CD14-positive monocyte (primary cell): ENCODE results near the gene NR6A1. TPM values are rescaled to one million over a fixed set of nuclear protein-coding genes. Genes with fewer than 3 reads are reported as not detected.

Source experiments
- DNase-seq, 3 donors: peaks; one replicate each; pipeline ENCODE4 v3.0.0-alpha.2; 2011 to 2022
- H2AFZ ChIP-seq: 2 replicates; pipeline ENCODE4 v1.6.0; 2012; ENCODE audit warnings: mild to moderate bottlenecking, low read depth, low read length, inconsistent platforms; ENCODE audit not compliant: insufficient read depth, poor library complexity, severe bottlenecking
- H3K27ac ChIP-seq, 2 donors: 1 replicate in 1 of 2; 2 replicates in 1 of 2; pipeline ENCODE4 v1.5.1; 2012 to 2013; ENCODE audit warnings: low read length in 2 of 2, control low read depth in 1 of 2, inconsistent platforms in 1 of 2, low read depth in 1 of 2, mild to moderate bottlenecking in 1 of 2
- H3K27me3 ChIP-seq, 2 donors: one replicate each; pipeline versions ENCODE4 v1.6.0 to v1.6.1; 2011 to 2013; ENCODE audit warnings: low read length in 2 of 2; ENCODE audit not compliant: control insufficient read depth in 2 of 2, insufficient read depth in 2 of 2
- H3K36me3 ChIP-seq, 2 donors: replicated peaks in 1 of 2; 1 replicate in 1 of 2; 2 replicates in 1 of 2; pipeline versions ENCODE4 v1.5.1 to v1.6.1; 2012 to 2013; ENCODE audit warnings: low read length in 2 of 2, control low read depth in 1 of 2, inconsistent platforms in 1 of 2, mild to moderate bottlenecking in 1 of 2; ENCODE audit not compliant: insufficient read depth in 2 of 2, control insufficient read depth in 1 of 2
- H3K4me1 ChIP-seq, 2 donors: 1 replicate in 1 of 2; 2 replicates in 1 of 2; pipeline versions ENCODE4 v1.5.1 to v1.6.1; 2012 to 2013; ENCODE audit warnings: low read length in 2 of 2, control low read depth in 1 of 2, inconsistent platforms in 1 of 2, mild to moderate bottlenecking in 1 of 2, moderate library complexity in 1 of 2; ENCODE audit not compliant: insufficient read depth in 2 of 2, control insufficient read depth in 1 of 2
- H3K4me2 ChIP-seq: replicated peaks from 2 replicates; pipeline ENCODE3; 2012; ENCODE audit warnings: low read length, moderate library complexity, mild to moderate bottlenecking; ENCODE audit not compliant: poor library complexity, severe bottlenecking; ENCODE audit errors: extremely low read depth
- H3K4me3 ChIP-seq, 3 experiments: fragments of 200-600 bp in 1 of 3; sonication (generic) in 1 of 3; replicated peaks in 1 of 3; 1 replicate in 2 of 3; 2 replicates in 1 of 3; pipeline ENCODE4 v1.5.1; 2011 to 2013; ENCODE audit warnings: low read length in 3 of 3, mild to moderate bottlenecking in 3 of 3, control low read depth in 2 of 3, low read depth in 2 of 3, inconsistent platforms in 1 of 3, moderate library complexity in 1 of 3
- H3K79me2 ChIP-seq: 2 replicates; pipeline ENCODE4 v1.6.0; 2012; ENCODE audit warnings: mild to moderate bottlenecking, control low read depth, inconsistent platforms, low read length, moderate library complexity; ENCODE audit not compliant: insufficient read depth
- H3K9ac ChIP-seq: 2 replicates; pipeline ENCODE4 v1.6.0; 2017; ENCODE audit warnings: low read length, mild to moderate bottlenecking; ENCODE audit not compliant: insufficient read depth, poor library complexity, severe bottlenecking
- H3K9me3 ChIP-seq, 2 donors: replicated peaks in 1 of 2; 1 replicate in 1 of 2; 2 replicates in 1 of 2; pipeline versions ENCODE4 v1.5.1 to v1.6.1; 2012 to 2013; ENCODE audit warnings: low read length in 2 of 2, control low read depth in 1 of 2; ENCODE audit not compliant: control insufficient read depth in 1 of 2, insufficient read depth in 1 of 2
- H4K20me1 ChIP-seq: 2 replicates; pipeline ENCODE4 v1.6.0; 2012; ENCODE audit warnings: mild to moderate bottlenecking, low read length, control low read depth, moderate library complexity; ENCODE audit not compliant: insufficient read depth
- H3K27ac Mint-ChIP-seq, 7 donors: one replicate each; pipeline ENCODE4 v1.8.0; 2020; ENCODE audit warnings: mild to moderate bottlenecking in 7 of 7, mixed read lengths in 7 of 7, moderate library complexity in 6 of 7, inconsistent platforms in 2 of 7
- H3K27me3 Mint-ChIP-seq, 3 donors: one replicate each; pipeline ENCODE4 v1.8.0; 2021 to 2022; ENCODE audit warnings: low read depth in 3 of 3, mild to moderate bottlenecking in 3 of 3, mixed read lengths in 3 of 3, moderate library complexity in 3 of 3, inconsistent platforms in 1 of 3
- H3K36me3 Mint-ChIP-seq, 2 donors: one replicate each; pipeline ENCODE4 v1.8.0; 2020; ENCODE audit warnings: mixed read lengths in 2 of 2, inconsistent platforms in 1 of 2, mild to moderate bottlenecking in 1 of 2
- H3K4me1 Mint-ChIP-seq: one replicate; pipeline ENCODE4 v1.8.0; 2020; ENCODE audit warnings: mild to moderate bottlenecking, mixed read lengths
- H3K4me3 Mint-ChIP-seq, 2 donors: one replicate each; pipeline ENCODE4 v1.8.0; 2020; ENCODE audit warnings: mild to moderate bottlenecking in 2 of 2, mixed read lengths in 2 of 2, moderate library complexity in 1 of 2
- H3K9me3 Mint-ChIP-seq, 7 donors: one replicate each; pipeline ENCODE4 v1.8.0; 2020 to 2022; ENCODE audit warnings: mixed read lengths in 7 of 7, mild to moderate bottlenecking in 6 of 7, moderate library complexity in 6 of 7, inconsistent platforms in 2 of 7
- CTCF ChIP-seq: fragments of 200-600 bp; IDR thresholded peaks from one replicate; pipeline ENCODE4 v1.8.0; 2022; ENCODE audit warnings: antibody characterized with exemption, mild to moderate bottlenecking
- WGBS: methylation state at CpG from one replicate; pipeline ENCODE4 v1.1.5; 2013; ENCODE audit warnings: missing lambda C conversion rate; ENCODE audit not compliant: insufficient coverage; 5-methylcytosine and 5-hydroxymethylcytosine counted together
- intact Hi-C, 2 donors: fragments of 100-400 bp; cut with micrococcal nuclease; formaldehyde crosslinking; loops; one replicate each; pipeline versions ENCODE4 v1.15.0 to v1.15.1; 2023
- polyA plus RNA-seq, 3 donors: library from polyadenylated mRNA; depleted of rRNA in 1 of 3; unstranded in 2 of 3; stranded (reverse) in 1 of 3; fragments of 300-500 nt in 2 of 3; fragments of >200 nt in 1 of 3; fragmentation: Illumina TruSeq in 2 of 3; gene quantifications; 1 replicate in 2 of 3; 2 replicates in 1 of 3; pipeline ENCODE4 v1.2.3, GENCODE V29; 2012 to 2021

The NR6A1 gene
- polyA plus RNA-seq, 3 donors: 0.15 to 2.9 (median 0.28) TPM

GRCh38 chr9:124475158-124475867 is 295.8 kb downstream of the NR6A1 start:
- H3K9me3 Mint-ChIP-seq: peaks cover 0 to 6% (median 0%) of the 10 kb centered on the region in 7 donors
- H3K4me1 Mint-ChIP-seq: peaks cover 14% of the 10 kb centered on the region
- Histone ChIP-seq H3K27ac (no peak overlapping the region), H3K9me3 (no peaks in the 10 kb centered on the region), H3K4me3 (no peak overlapping the region), H3K27me3 (peaks cover 0 to 23% of the 10 kb centered on the region in 2 donors), H3K4me2 (no peak overlapping the region), H3K4me1 (peaks cover 16 to 21% of the 10 kb centered on the region in 2 donors), H2AFZ (no peak overlapping the region), H3K9ac (no peak overlapping the region), H4K20me1 (no peaks in the 10 kb centered on the region), H3K79me2 (no peaks in the 10 kb centered on the region), H3K36me3 (no peaks in the 10 kb centered on the region)
- H3K27me3 Mint-ChIP-seq: peaks cover 14 to 35% (median 20%) of the 10 kb centered on the region in 3 donors
- no peaks in the 10 kb centered on the region for H3K36me3 Mint-ChIP-seq
- no peak overlapping the region for H3K27ac Mint-ChIP-seq
- TF ChIP-seq CTCF: no peak
- WGBS: 72% methylated on average over 14 of the region's 21 CpGs
- DNase-seq: no peak
- no peak overlapping the region for H3K4me3 Mint-ChIP-seq
- intact Hi-C loops: no loop called here

GRCh38 chr9:124474151-124474550 is 297.0 kb downstream of the NR6A1 start:
- peaks cover 0 to 21% of the 10 kb centered on the region in 2 donors for H3K27me3 ChIP-seq

More at GRCh38 chr9:124474151-124474550, 297.0 kb downstream of the NR6A1 start:
- Histone ChIP-seq H2AFZ (no peak overlapping the region), H3K9me3 (no peaks in the 10 kb centered on the region), H3K4me2 (no peak overlapping the region), H3K36me3 (no peaks in the 10 kb centered on the region), H3K79me2 (no peaks in the 10 kb centered on the region), H3K27ac (no peak overlapping the region), H3K4me3 (no peak overlapping the region), H4K20me1 (no peaks in the 10 kb centered on the region), H3K9ac (no peak overlapping the region), H3K4me1 (peaks cover 15 to 20% of the 10 kb centered on the region in 2 donors)
- no peak for DNase-seq
- Mint-ChIP-seq H3K9me3 (peaks cover 0 to 6% (median 0%) of the 10 kb centered on the region in 7 donors), H3K27ac (no peak overlapping the region), H3K36me3 (no peaks in the 10 kb centered on the region), H3K27me3 (peaks cover 14 to 32% (median 20%) of the 10 kb centered on the region in 3 donors), H3K4me3 (no peak overlapping the region), H3K4me1 (peaks cover 15% of the 10 kb centered on the region)
- intact Hi-C loops: no loop called here
- TF ChIP-seq CTCF: no peak
- WGBS: 64% methylated on average over 4 of the region's 4 CpGs
